ENCODE data around the gene PITPNM1. TPM values are rescaled to one million over a fixed set of nuclear protein-coding genes. Genes with fewer than 3 reads are reported as not detected.
A peak's percentile ranks its signal among the peaks of the same experiment; 100 is the strongest.

The PITPNM1 gene
- total and polyA plus RNA-seq, 7 donors, result 3.2 to 69.1 (median 16.0) TPM

- Histone ChIP-seq H3K36me3 (peaks cover 0 to 7% (median 0%) of the 10 kb centered on the region in 4 donors), H3K4me3 (peak overlapping the region; percentile 8 to 61 (median 52)), H3K4me1 (peaks cover 0 to 57% (median 48%) of the 10 kb centered on the region in 4 donors), H3K27me3 (peaks cover 9 to 43% (median 30%) of the 10 kb centered on the region in 3 donors), H3K27ac (peak overlapping the region; percentile 96 to 99 (median 97)), H3K9me3 (no peaks in the 10 kb centered on the region)
- peak; percentile 34 to 64 (median 51) for TF ChIP-seq POLR2AphosphoS5 (IDR thresholded peaks at IDR 0.05)
- peak; percentile 87 to 94 (median 91) for TF ChIP-seq CTCF (IDR thresholded peaks at IDR 0.05)
- peak in 1 of 2 donors; percentile 49 for TF ChIP-seq POLR2A (IDR thresholded peaks at IDR 0.05)
- no peak for TF ChIP-seq EP300 (IDR thresholded peaks at IDR 0.05)
- intact Hi-C loops (cut with DNase I), result loop anchor here (1.0 to 5.0 kb wide), 7 partner anchors 23 to 238 kb away; partner anchors contain the start of genes AIP, GRK2, GSTP1 and RPS6KB2
- 2 to 13% methylated on average over 17 of the region's 17 CpGs for WGBS, 2 donors
- peak; percentile 93 for DNase-seq
These were observed 638 bp upstream of the PITPNM1 start for GRCh38 chr11:67505605-67506396.

GRCh38 chr11:67504005-67504949 lies 886 bp downstream of the PITPNM1 start:
- TF ChIP-seq POLR2AphosphoS5 (IDR thresholded peaks at IDR 0.05) (no peak), CTCF (IDR thresholded peaks at IDR 0.05) (no peak), POLR2A (IDR thresholded peaks at IDR 0.05) (no peak), EP300 (IDR thresholded peaks at IDR 0.05) (no peak)
- intact Hi-C loops (cut with DNase I), result no loop called here
- peak overlapping the region; percentile 96 to 99 (median 97) for H3K27ac ChIP-seq
- peaks cover 0 to 7% (median 0%) of the 10 kb centered on the region in 4 donors for H3K36me3 ChIP-seq
- peaks cover 0 to 56% (median 48%) of the 10 kb centered on the region in 4 donors for H3K4me1 ChIP-seq
- no peaks in the 10 kb centered on the region for H3K9me3 ChIP-seq
- peaks cover 9 to 43% (median 30%) of the 10 kb centered on the region in 3 donors for H3K27me3 ChIP-seq
- WGBS, 2 donors, result 1 to 2% methylated on average over 101 of the region's 101 CpGs
- peak overlapping the region; percentile 27 to 61 (median 52) for H3K4me3 ChIP-seq
- DNase-seq, result no peak

- Histone ChIP-seq H3K4me3 (peak overlapping the region in 3 of 4 donors; percentile 47 to 61 (median 57)), H3K27ac (no peak overlapping the region), H3K27me3 (peaks cover 9 to 43% (median 30%) of the 10 kb centered on the region in 3 donors), H3K4me1 (peaks cover 0 to 49% (median 43%) of the 10 kb centered on the region in 4 donors), H3K9me3 (no peaks in the 10 kb centered on the region), H3K36me3 (peaks cover 0 to 7% (median 0%) of the 10 kb centered on the region in 4 donors)
- TF ChIP-seq POLR2A (IDR thresholded peaks at IDR 0.05), result no peak
- no peak for TF ChIP-seq POLR2AphosphoS5 (IDR thresholded peaks at IDR 0.05)
- TF ChIP-seq EP300 (IDR thresholded peaks at IDR 0.05), result no peak
- no peak for TF ChIP-seq CTCF (IDR thresholded peaks at IDR 0.05)
- intact Hi-C loops (cut with DNase I), result no loop called here
- DNase-seq, result no peak
- WGBS, 2 donors, result 82 to 86% methylated on average over 19 of the region's 19 CpGs
These were observed 1.8 kb downstream of the PITPNM1 start for GRCh38 chr11:67503119-67504004.

All from sigmoid colon (tissue), 7 donors.